Measurements from ENCODE around the gene HTR3A. TPM values are rescaled to one million over a fixed set of nuclear protein-coding genes. Genes with fewer than 3 reads are reported as not detected.
A peak's percentile ranks its signal among the peaks of the same experiment; 100 is the strongest.

Gene HTR3A
- total and polyA plus RNA-seq, 3 experiments from 2014 or later, result not detected

DNA sequence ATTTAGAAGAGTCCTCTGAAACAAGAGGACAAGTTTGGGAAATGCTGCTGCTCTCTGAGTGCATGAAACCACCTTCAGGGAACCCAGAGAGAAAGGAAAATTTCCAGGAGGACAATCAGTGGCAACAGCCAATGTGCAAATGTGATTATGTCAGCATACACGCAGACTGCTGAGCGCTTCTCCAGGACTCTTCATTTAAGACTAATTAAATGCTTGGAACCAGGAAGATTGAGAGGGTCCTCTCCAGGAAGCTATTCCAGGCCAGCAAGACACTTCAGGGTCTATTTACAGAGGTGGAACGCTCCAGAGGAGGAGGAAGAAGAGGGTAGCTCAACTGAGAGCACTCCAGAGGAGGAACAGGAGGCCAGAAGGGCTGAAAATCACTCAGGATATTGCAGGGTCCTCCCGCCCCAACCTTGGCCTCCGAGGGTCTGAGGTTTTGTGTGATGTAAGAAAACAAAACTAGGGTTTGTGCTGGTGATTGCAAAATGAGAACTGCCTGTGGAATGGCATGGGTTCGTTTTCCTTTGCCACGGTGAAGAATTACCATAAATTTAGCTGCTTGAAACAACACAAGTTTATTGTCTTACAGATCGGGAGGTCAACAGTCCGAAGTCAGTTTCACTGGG is 14.1 kb upstream of the HTR3A start:
- POLR2A ChIA-PET, result no interaction called here
- CTCF ChIA-PET, result no interaction called here
- Histone ChIP-seq H3K4me1 (ENCODE audit: insufficient read depth, low read length) (no peaks in the 10 kb centered on the region), H3K27me3 (ENCODE audit: insufficient read depth, low read length, poor library complexity, severe bottlenecking) (no peaks in the 10 kb centered on the region), H3K4me3 (ENCODE audit: low read length) (no peak overlapping the region), H3K9me3 (ENCODE audit: low read length) (no peaks in the 10 kb centered on the region), H3K27ac (ENCODE audit: low read depth, low read length) (no peak overlapping the region), H3K36me3 (ENCODE audit: insufficient read depth, low read length) (no peaks in the 10 kb centered on the region)
- Mint-ChIP-seq H3K9me3 (no peaks in the 10 kb centered on the region), H3K27ac (no peak overlapping the region), H3K4me3 (no peak overlapping the region), H3K4me1 (no peaks in the 10 kb centered on the region), H3K27me3 (peaks cover 2 to 15% of the 10 kb centered on the region in 2 donors), H3K36me3 (no peaks in the 10 kb centered on the region)
- no peak for DNase-seq

- H3K4me1 Mint-ChIP-seq, result no peaks in the 10 kb centered on the region
- Histone ChIP-seq H3K4me1 (ENCODE audit: insufficient read depth, low read length) (no peaks in the 10 kb centered on the region), H3K9me3 (ENCODE audit: low read length) (no peaks in the 10 kb centered on the region), H3K27me3 (ENCODE audit: insufficient read depth, low read length, poor library complexity, severe bottlenecking) (no peaks in the 10 kb centered on the region), H3K27ac (ENCODE audit: low read depth, low read length) (no peak overlapping the region), H3K36me3 (ENCODE audit: insufficient read depth, low read length) (no peaks in the 10 kb centered on the region), H3K4me3 (ENCODE audit: low read length) (no peak overlapping the region)
- H3K27me3 Mint-ChIP-seq, result peaks cover 0 to 2% of the 10 kb centered on the region in 2 donors
- peaks cover 0 to 1% (median 0%) of the 10 kb centered on the region in 5 donors for H3K9me3 Mint-ChIP-seq
- POLR2A ChIA-PET, result no interaction called here
- no peak overlapping the region for H3K27ac Mint-ChIP-seq
- DNase-seq, result no peak
- CTCF ChIA-PET, result no interaction called here
- no peak overlapping the region for H3K4me3 Mint-ChIP-seq
- H3K36me3 Mint-ChIP-seq, result peaks cover 0 to 2% (median 0%) of the 10 kb centered on the region in 3 donors
Measured at GRCh38 chr11:113967361-113967760, 7.5 kb upstream of the HTR3A start.

GRCh38 chr11:113971506-113972195 is 3.3 kb upstream of the HTR3A start:
- Mint-ChIP-seq H3K4me3 (no peak overlapping the region), H3K27ac (no peak overlapping the region), H3K27me3 (peaks cover 7 to 11% of the 10 kb centered on the region in 2 donors), H3K9me3 (peaks cover 0 to 1% (median 0%) of the 10 kb centered on the region in 5 donors), H3K4me1 (no peaks in the 10 kb centered on the region), H3K36me3 (peaks cover 0 to 2% (median 0%) of the 10 kb centered on the region in 3 donors)
- Histone ChIP-seq H3K4me1 (ENCODE audit: insufficient read depth, low read length) (no peaks in the 10 kb centered on the region), H3K4me3 (ENCODE audit: low read length) (no peak overlapping the region), H3K36me3 (ENCODE audit: insufficient read depth, low read length) (no peaks in the 10 kb centered on the region), H3K9me3 (ENCODE audit: low read length) (no peaks in the 10 kb centered on the region), H3K27me3 (ENCODE audit: insufficient read depth, low read length, poor library complexity, severe bottlenecking) (no peaks in the 10 kb centered on the region), H3K27ac (ENCODE audit: low read depth, low read length) (no peak overlapping the region)
- DNase-seq, result no peak
- POLR2A ChIA-PET, result no interaction called here
- CTCF ChIA-PET, result no interaction called here

GRCh38 chr11:113977071-113977490 is 2.2 kb downstream of the HTR3A start:
- Mint-ChIP-seq H3K4me1 (no peaks in the 10 kb centered on the region), H3K27me3 (peaks cover 12 to 33% of the 10 kb centered on the region in 2 donors), H3K9me3 (no peaks in the 10 kb centered on the region), H3K27ac (no peak overlapping the region), H3K4me3 (no peak overlapping the region), H3K36me3 (peaks cover 0 to 2% (median 0%) of the 10 kb centered on the region in 3 donors)
- Histone ChIP-seq H3K9me3 (ENCODE audit: low read length) (no peaks in the 10 kb centered on the region), H3K4me3 (ENCODE audit: low read length) (no peak overlapping the region), H3K4me1 (ENCODE audit: insufficient read depth, low read length) (no peaks in the 10 kb centered on the region), H3K36me3 (ENCODE audit: insufficient read depth, low read length) (no peaks in the 10 kb centered on the region), H3K27me3 (ENCODE audit: insufficient read depth, low read length, poor library complexity, severe bottlenecking) (no peaks in the 10 kb centered on the region), H3K27ac (ENCODE audit: low read depth, low read length) (no peak overlapping the region)
- POLR2A ChIA-PET, result no interaction called here
- CTCF ChIA-PET, result interaction anchor here (2.1 kb wide), 1 partner anchor 284 kb away, joined by 7 read pairs; no protein-coding TSS in a partner anchor
- no peak for DNase-seq

DNA sequence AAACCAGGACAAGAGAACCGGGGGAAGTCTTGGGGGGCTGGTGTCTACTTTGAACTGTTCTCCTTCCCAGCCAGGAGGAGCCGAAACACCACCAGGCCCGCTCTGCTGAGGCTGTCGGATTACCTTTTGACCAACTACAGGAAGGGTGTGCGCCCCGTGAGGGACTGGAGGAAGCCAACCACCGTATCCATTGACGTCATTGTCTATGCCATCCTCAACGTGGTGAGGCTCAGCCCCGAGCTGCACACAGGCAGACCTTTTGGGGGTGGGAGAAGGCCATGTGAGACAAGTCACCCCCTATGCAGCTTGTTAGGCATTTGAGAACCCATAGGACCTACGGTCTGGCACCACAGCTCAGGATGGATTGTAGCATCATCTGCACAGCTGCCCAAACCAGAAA is 2.8 kb downstream of the HTR3A start:
- Histone ChIP-seq H3K27ac (ENCODE audit: low read depth, low read length) (no peak overlapping the region), H3K27me3 (ENCODE audit: insufficient read depth, low read length, poor library complexity, severe bottlenecking) (no peaks in the 10 kb centered on the region), H3K4me3 (ENCODE audit: low read length) (no peak overlapping the region), H3K36me3 (ENCODE audit: insufficient read depth, low read length) (no peaks in the 10 kb centered on the region), H3K9me3 (ENCODE audit: low read length) (no peaks in the 10 kb centered on the region), H3K4me1 (ENCODE audit: insufficient read depth, low read length) (no peaks in the 10 kb centered on the region)
- Mint-ChIP-seq H3K4me1 (no peaks in the 10 kb centered on the region), H3K27me3 (peaks cover 12 to 27% of the 10 kb centered on the region in 2 donors), H3K36me3 (no peaks in the 10 kb centered on the region), H3K9me3 (no peaks in the 10 kb centered on the region), H3K4me3 (no peak overlapping the region), H3K27ac (peak overlapping the region in 1 of 8 donors; percentile 44)
- DNase-seq, result no peak
- ChIA-PET POLR2A (no interaction called here), CTCF (interaction anchor here (2.1 kb wide), 1 partner anchor 284 kb away, joined by 7 read pairs; no protein-coding TSS in a partner anchor)

DNA sequence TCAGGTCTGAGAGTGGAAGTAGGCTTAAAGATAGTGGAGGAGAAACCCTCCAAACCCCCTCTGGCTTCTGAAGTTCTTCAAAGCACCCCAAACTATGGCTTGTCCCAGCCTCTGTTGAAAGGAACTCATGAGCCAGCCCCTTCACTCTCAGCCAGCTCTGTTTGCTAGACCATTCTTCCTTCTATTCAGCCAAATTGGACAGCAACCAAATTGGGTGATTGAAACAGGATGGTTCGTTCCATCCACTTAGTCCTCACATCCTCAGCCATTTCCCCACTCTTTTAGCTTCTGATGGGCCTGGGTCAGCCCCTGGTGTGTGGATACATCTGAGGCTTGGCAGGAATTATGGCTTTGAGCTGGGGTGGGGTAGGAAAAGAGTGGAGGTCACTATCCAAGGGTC is 4.5 kb downstream of the HTR3A start:
- H3K9me3 Mint-ChIP-seq, result no peaks in the 10 kb centered on the region
- peaks cover 16 to 41% of the 10 kb centered on the region in 2 donors for H3K27me3 Mint-ChIP-seq
- no peak overlapping the region for H3K4me3 ChIP-seq (ENCODE audit: low read length)
- CTCF ChIA-PET, result interaction anchor here (0.9 kb wide), 1 partner anchor 12 kb away, joined by 3 read pairs; no protein-coding TSS in a partner anchor
- H3K9me3 ChIP-seq (ENCODE audit: low read length), result no peaks in the 10 kb centered on the region
- no peaks in the 10 kb centered on the region for H3K4me1 Mint-ChIP-seq
- DNase-seq, result no peak
- no peak overlapping the region for H3K27ac Mint-ChIP-seq
- no peaks in the 10 kb centered on the region for H3K4me1 ChIP-seq (ENCODE audit: insufficient read depth, low read length)
- H3K27me3 ChIP-seq (ENCODE audit: insufficient read depth, low read length, poor library complexity, severe bottlenecking), result no peaks in the 10 kb centered on the region
- POLR2A ChIA-PET, result no interaction called here
- H3K36me3 Mint-ChIP-seq, result no peaks in the 10 kb centered on the region
- no peak overlapping the region for H3K27ac ChIP-seq (ENCODE audit: low read depth, low read length)
- H3K36me3 ChIP-seq (ENCODE audit: insufficient read depth, low read length), result no peaks in the 10 kb centered on the region
- H3K4me3 Mint-ChIP-seq, result no peak overlapping the region

DNA sequence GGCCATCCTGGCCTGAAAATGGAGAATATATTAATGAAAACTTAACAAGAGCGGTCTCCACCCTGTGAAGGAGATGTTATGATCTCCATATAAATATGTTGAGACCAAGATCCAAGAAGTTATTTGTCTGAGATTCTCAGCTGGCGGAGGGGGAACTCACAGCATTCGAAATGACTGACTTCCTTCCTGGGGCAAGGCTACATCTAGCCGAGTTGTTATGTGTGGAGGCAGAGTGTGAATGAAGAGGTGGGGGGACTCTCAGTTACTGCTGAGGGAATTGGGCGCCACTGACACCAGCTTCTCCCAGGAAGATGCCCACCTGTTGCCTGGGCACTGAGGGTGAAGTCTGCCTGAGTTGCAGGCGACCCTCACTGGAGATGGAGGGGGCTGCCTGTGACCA is 5.9 kb downstream of the HTR3A start:
- no peak overlapping the region for H3K27ac Mint-ChIP-seq
- no peaks in the 10 kb centered on the region for H3K36me3 Mint-ChIP-seq
- Histone ChIP-seq H3K27me3 (ENCODE audit: insufficient read depth, low read length, poor library complexity, severe bottlenecking) (no peaks in the 10 kb centered on the region), H3K9me3 (ENCODE audit: low read length) (no peaks in the 10 kb centered on the region), H3K4me1 (ENCODE audit: insufficient read depth, low read length) (no peaks in the 10 kb centered on the region), H3K4me3 (ENCODE audit: low read length) (no peak overlapping the region), H3K27ac (ENCODE audit: low read depth, low read length) (no peak overlapping the region), H3K36me3 (ENCODE audit: insufficient read depth, low read length) (no peaks in the 10 kb centered on the region)
- ChIA-PET POLR2A (no interaction called here), CTCF (no interaction called here)
- peaks cover 12 to 43% of the 10 kb centered on the region in 2 donors for H3K27me3 Mint-ChIP-seq
- no peak for DNase-seq
- H3K9me3 Mint-ChIP-seq, result no peaks in the 10 kb centered on the region
- no peaks in the 10 kb centered on the region for H3K4me1 Mint-ChIP-seq
- no peak overlapping the region for H3K4me3 Mint-ChIP-seq

DNA sequence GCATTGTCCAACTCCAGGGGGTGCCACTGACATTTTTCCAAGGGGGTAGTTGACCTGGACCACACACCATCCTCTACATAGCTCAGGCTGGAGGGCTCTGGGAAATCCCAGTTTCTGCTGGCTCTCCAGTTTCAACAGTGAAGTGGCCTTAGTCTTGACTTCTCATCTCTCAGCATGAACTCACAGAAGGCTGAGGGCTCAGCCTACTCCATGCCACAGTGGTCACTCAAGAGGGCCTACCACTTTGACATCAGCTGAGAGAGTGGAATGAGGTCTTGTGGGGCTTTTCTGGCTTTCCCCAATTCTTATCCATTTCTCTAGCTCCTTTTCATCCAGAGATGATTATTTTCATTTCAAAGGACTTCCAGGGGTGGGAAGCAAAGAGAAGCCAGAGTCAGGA is 7.4 kb downstream of the HTR3A start:
- Histone ChIP-seq H3K27ac (ENCODE audit: low read depth, low read length) (no peak overlapping the region), H3K4me1 (ENCODE audit: insufficient read depth, low read length) (no peaks in the 10 kb centered on the region), H3K9me3 (ENCODE audit: low read length) (no peaks in the 10 kb centered on the region), H3K4me3 (ENCODE audit: low read length) (no peak overlapping the region), H3K27me3 (ENCODE audit: insufficient read depth, low read length, poor library complexity, severe bottlenecking) (no peaks in the 10 kb centered on the region), H3K36me3 (ENCODE audit: insufficient read depth, low read length) (no peaks in the 10 kb centered on the region)
- no peaks in the 10 kb centered on the region for H3K36me3 Mint-ChIP-seq
- no peaks in the 10 kb centered on the region for H3K4me1 Mint-ChIP-seq
- H3K9me3 Mint-ChIP-seq, result no peaks in the 10 kb centered on the region
- DNase-seq, result no peak
- H3K4me3 Mint-ChIP-seq, result no peak overlapping the region
- ChIA-PET CTCF (no interaction called here), POLR2A (no interaction called here)
- no peak overlapping the region for H3K27ac Mint-ChIP-seq
- peaks cover 14 to 46% of the 10 kb centered on the region in 2 donors for H3K27me3 Mint-ChIP-seq
